Stomach smooth muscle (tissue), 2 donors: ENCODE measurements around the gene BBS2.
"Not testable (repeated sequence)": the region's sequence is repeated elsewhere in the genome, so short reads cannot be mapped to it uniquely, and the experiment has no call there.

Source experiments
- H3K27ac ChIP-seq: one replicate; pipeline ENCODE4 v1.7.0; 2013; ENCODE audit warnings: mild to moderate bottlenecking, low read length, inconsistent platforms
- H3K27me3 ChIP-seq, 2 donors: one replicate each; pipeline ENCODE4 v1.7.0; 2013; ENCODE audit warnings: low read length in 2 of 2; ENCODE audit not compliant: insufficient read depth in 2 of 2, control insufficient read depth in 1 of 2
- H3K36me3 ChIP-seq, 2 donors: one replicate each; pipeline ENCODE4 v1.7.0; 2013; ENCODE audit warnings: low read length in 2 of 2; ENCODE audit not compliant: control insufficient read depth in 2 of 2, insufficient read depth in 2 of 2
- H3K4me1 ChIP-seq: one replicate; pipeline ENCODE4 v1.7.0; 2013; ENCODE audit warnings: low read length; ENCODE audit not compliant: control insufficient read depth, insufficient read depth
- H3K4me3 ChIP-seq, 2 donors: one replicate each; pipeline ENCODE4 v1.7.0; 2013; ENCODE audit warnings: low read length in 2 of 2
- H3K9ac ChIP-seq, 2 donors: one replicate each; pipeline ENCODE4 v1.7.0; 2013; ENCODE audit warnings: low read length in 2 of 2, mild to moderate bottlenecking in 1 of 2
- H3K9me3 ChIP-seq, 2 donors: one replicate each; pipeline ENCODE4 v1.7.0; 2013; ENCODE audit warnings: low read length in 2 of 2; ENCODE audit not compliant: control insufficient read depth in 2 of 2
- donor health status: healthy.
- donor health status: Pancreatic carcinoma.

Gene BBS2

DNA sequence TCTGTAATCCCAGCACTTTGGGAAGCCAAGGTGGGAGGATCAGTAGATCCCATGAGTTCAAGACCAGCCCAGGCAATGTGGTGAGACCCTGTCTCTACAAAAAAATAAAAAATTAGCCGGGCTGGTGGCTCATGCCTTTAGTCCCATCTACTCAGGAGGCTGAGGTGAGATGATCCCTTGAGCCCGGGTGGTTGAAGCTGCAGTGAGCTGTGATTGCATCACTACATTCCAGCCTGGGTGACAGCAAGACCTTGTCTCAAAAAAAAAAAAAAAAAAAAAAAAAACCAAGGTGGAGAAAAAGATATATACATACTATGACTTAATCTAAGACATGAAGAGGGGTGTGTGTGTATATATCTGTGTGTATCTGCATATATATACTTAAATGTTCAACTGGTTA, 26.7 kb downstream of the BBS2 start:
- Histone ChIP-seq H3K9me3 (no peaks in the 10 kb centered on the region), H3K27me3 (no peaks in the 10 kb centered on the region), H3K27ac (no peak overlapping the region), H3K4me1 (no peaks in the 10 kb centered on the region), H3K4me3 (no peak overlapping the region), H3K9ac (no peak overlapping the region), H3K36me3 (peaks cover 16 to 20% of the 10 kb centered on the region in 2 donors)

DNA sequence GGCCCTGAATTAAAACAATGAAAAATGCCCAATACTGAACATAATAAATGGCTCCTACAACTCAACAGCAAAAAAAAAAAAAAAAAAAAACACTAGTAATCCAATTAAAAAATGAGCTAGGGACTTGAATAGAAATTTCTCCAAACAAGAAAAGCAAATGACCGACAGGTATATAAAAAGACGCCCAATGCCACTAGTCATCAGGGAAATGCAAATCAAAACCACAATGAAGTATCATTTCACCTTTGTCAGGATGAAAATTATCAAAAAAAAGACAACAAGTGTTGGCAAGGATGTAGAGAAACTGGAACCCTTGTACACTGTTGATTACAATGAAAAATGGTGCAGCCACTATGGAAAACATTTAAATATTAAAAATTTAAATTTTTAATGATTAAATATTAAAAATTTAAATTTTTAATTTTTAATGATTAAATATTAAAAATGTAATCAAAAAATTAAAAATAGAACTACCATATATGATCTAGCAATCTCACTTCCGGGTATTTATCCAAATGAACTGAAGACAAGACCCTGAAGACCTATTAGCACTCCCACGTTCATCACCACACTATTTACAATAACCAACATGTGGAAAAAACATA, 28.1 kb downstream of the BBS2 start:
- no peak overlapping the region for H3K27ac ChIP-seq
- no peak overlapping the region for H3K9ac ChIP-seq
- no peak overlapping the region for H3K4me3 ChIP-seq
- no peaks in the 10 kb centered on the region for H3K4me1 ChIP-seq
- H3K27me3 ChIP-seq, result no peaks in the 10 kb centered on the region
- no peaks in the 10 kb centered on the region for H3K9me3 ChIP-seq
- H3K36me3 ChIP-seq, result peaks cover 4 to 6% of the 10 kb centered on the region in 2 donors

DNA sequence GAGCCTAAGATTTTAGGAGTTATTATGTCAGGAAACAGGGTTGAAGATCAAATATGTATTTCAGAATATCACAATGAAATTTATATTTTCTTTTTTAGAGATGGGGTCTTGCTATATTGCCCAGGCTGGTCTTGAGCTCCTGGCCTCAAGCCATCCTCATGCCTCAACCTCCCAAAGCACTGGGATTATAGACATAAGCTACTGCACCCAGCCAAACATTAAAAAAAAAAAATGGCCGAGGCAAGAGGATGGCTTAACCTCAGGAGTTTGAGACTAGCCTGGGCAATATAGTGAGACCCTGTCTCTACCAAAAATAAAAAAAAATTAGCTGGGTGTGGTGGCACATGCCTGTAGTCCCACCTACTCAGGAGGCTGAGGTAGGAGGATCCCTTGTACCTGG, 31.0 kb downstream of the BBS2 start:
- H3K9me3 ChIP-seq, H3K9ac ChIP-seq, H3K27me3 ChIP-seq, H3K27ac ChIP-seq, H3K4me3 ChIP-seq, H3K4me1 ChIP-seq: not testable (repeated sequence)
- peaks cover 8 to 13% of the 10 kb centered on the region in 2 donors for H3K36me3 ChIP-seq

DNA sequence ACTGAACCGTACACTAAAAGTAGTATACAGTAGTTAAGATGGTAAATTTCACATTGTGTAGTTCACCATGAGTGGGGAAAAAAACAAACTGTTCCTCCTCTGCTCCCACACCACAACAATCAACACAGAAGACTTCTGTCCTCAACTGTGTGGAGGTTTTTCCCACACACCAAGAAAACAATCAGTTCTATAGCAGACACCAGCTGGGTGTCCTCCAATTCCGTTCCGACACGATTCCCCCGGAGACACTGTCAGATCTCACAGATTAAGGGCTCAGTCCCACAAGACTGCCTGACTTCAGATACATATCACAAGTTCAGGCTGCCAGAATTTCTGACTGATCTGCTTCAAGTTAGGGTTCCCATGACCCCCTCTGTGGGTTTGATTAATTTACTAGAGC, 31.8 kb downstream of the BBS2 start:
- no peaks in the 10 kb centered on the region for H3K9me3 ChIP-seq
- no peak overlapping the region for H3K4me3 ChIP-seq
- no peaks in the 10 kb centered on the region for H3K27me3 ChIP-seq
- H3K9ac ChIP-seq, result no peak overlapping the region
- peaks cover 10 to 18% of the 10 kb centered on the region in 2 donors for H3K36me3 ChIP-seq
- H3K27ac ChIP-seq, result no peak overlapping the region
- H3K4me1 ChIP-seq, result no peaks in the 10 kb centered on the region

- Histone ChIP-seq H3K9me3 (no peaks in the 10 kb centered on the region), H3K4me3 (no peak overlapping the region), H3K27ac (no peak overlapping the region), H3K27me3 (no peaks in the 10 kb centered on the region), H3K9ac (no peak overlapping the region), H3K4me1 (no peaks in the 10 kb centered on the region), H3K36me3 (peaks cover 35 to 41% of the 10 kb centered on the region in 2 donors)
These were observed 36.4 kb downstream of the BBS2 start for GRCh38 chr16:56483394-56483793.

GRCh38 chr16:56482683-56483236, 37.1 kb downstream of the BBS2 start:
- H3K36me3 ChIP-seq, result peaks cover 36 to 41% of the 10 kb centered on the region in 2 donors
- no peak overlapping the region for H3K27ac ChIP-seq
- H3K9ac ChIP-seq, result no peak overlapping the region

DNA sequence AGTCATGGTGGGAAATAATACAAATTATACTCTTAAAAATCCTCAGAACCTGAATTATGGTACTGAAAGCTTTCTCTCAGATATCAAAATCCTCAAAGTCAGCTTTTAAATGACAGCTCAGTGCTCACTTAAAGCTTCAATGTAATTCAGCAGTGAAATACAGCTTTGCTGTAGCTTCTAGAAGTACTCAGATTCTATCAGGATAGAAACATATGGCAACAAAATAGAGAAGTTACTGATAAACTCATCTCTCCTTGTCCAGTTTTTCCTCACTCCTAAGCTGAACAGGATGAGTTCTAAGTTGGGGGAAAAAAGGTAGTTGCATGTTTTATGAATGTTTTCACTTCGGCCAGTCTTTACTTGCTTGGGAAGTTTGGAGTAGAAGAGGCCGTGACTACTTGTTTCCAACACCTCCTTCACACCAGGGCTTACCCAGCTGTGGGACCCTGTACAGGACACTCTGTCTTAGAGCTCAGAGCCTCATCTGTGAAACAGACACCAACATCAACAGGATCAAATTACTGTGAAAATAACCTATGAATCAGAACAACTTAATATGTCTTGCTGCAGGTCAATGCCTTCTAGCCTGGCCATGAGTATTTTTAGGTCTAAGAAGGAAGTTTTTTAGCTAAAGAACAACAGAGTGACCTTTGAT, 38.2 kb downstream of the BBS2 start:
- no peak overlapping the region for H3K9ac ChIP-seq
- H3K9me3 ChIP-seq, result no peaks in the 10 kb centered on the region
- no peaks in the 10 kb centered on the region for H3K27me3 ChIP-seq
- H3K4me3 ChIP-seq, result no peak overlapping the region
- H3K4me1 ChIP-seq, result peaks cover 3% of the 10 kb centered on the region
- no peak overlapping the region for H3K27ac ChIP-seq
- peaks cover 42 to 44% of the 10 kb centered on the region in 2 donors for H3K36me3 ChIP-seq

More at GRCh38 chr16:56482683-56483236, 37.1 kb downstream of the BBS2 start:
- H3K4me1 ChIP-seq, result no peaks in the 10 kb centered on the region
- no peak overlapping the region for H3K4me3 ChIP-seq
- no peaks in the 10 kb centered on the region for H3K27me3 ChIP-seq
- no peaks in the 10 kb centered on the region for H3K9me3 ChIP-seq

GRCh38 chr16:56480776-56481467, 38.9 kb downstream of the BBS2 start:
- H3K9me3 ChIP-seq, result no peaks in the 10 kb centered on the region
- H3K36me3 ChIP-seq, result peaks cover 47 to 49% of the 10 kb centered on the region in 2 donors
- H3K27me3 ChIP-seq, result no peaks in the 10 kb centered on the region
- no peak overlapping the region for H3K27ac ChIP-seq
- no peak overlapping the region for H3K4me3 ChIP-seq
- peaks cover 3% of the 10 kb centered on the region for H3K4me1 ChIP-seq
- no peak overlapping the region for H3K9ac ChIP-seq

DNA sequence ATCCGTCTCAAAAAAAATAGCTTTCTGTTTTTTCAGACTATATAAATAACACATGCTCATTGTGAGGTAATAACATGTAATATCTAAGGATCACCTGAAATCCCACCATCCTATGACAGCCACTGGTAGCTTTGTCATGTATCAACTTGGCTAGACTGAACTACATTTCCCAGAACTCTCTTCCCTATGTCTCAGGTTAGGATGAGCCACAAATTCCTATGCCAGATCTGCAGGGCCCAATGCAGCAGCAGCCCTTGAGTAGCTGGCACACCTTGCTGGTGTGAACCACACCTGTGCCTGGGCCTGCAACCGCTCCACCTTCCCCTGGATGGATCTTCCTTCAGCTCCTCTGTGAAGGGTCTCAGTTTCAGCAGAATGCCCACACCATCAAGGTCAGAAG, 40.4 kb downstream of the BBS2 start:
- no peak overlapping the region for H3K4me3 ChIP-seq
- peaks cover 54% of the 10 kb centered on the region in 2 donors for H3K36me3 ChIP-seq
- no peaks in the 10 kb centered on the region for H3K9me3 ChIP-seq
- no peaks in the 10 kb centered on the region for H3K27me3 ChIP-seq
- H3K9ac ChIP-seq, result no peak overlapping the region
- H3K4me1 ChIP-seq, result peaks cover 3% of the 10 kb centered on the region
- no peak overlapping the region for H3K27ac ChIP-seq

GRCh38 chr16:56478281-56479049, 41.4 kb downstream of the BBS2 start:
- peaks cover 56 to 57% of the 10 kb centered on the region in 2 donors for H3K36me3 ChIP-seq
- no peaks in the 10 kb centered on the region for H3K9me3 ChIP-seq
- no peaks in the 10 kb centered on the region for H3K27me3 ChIP-seq
- H3K4me3 ChIP-seq, result no peak overlapping the region
- H3K4me1 ChIP-seq, result peaks cover 3% of the 10 kb centered on the region
- H3K27ac ChIP-seq, result no peak overlapping the region
- no peak overlapping the region for H3K9ac ChIP-seq
